OCI-LY3 (cell line): Measurements from ENCODE around the gene WFDC9.
"Not testable (repeated sequence)": the region's sequence is repeated elsewhere in the genome, so short reads cannot be mapped to it uniquely, and the experiment has no call there.

Experiments
- H2AFZ ChIP-seq: fragments of 200-600, 300-600 bp; shearing (Covaris generic); 2 replicates; pipeline ENCODE4 v1.6.0; 2014; ENCODE audit warnings: antibody characterized with exemption, low read depth, low read length
- H3K27ac ChIP-seq: fragments of 200-600, 300-600 bp; sonication (generic); 2 replicates; pipeline ENCODE4 v1.5.1; 2014; ENCODE audit warnings: mild to moderate bottlenecking, low read length, moderate library complexity, mixed read lengths
- H3K27me3 ChIP-seq: fragments of 200-600, 300-600 bp; sonication (generic); 2 replicates; pipeline ENCODE4 v1.6.1; 2014; ENCODE audit warnings: low read depth, low read length, mixed read lengths
- H3K36me3 ChIP-seq: fragments of 200-600, 300-600 bp; sonication (generic); replicated peaks from 2 replicates; pipeline ENCODE3; 2014; ENCODE audit warnings: low read depth, low read length, mixed read lengths
- H3K4me1 ChIP-seq: fragments of 300-600, 200-600 bp; sonication (generic); 2 replicates; pipeline ENCODE4 v1.6.1; 2014; ENCODE audit warnings: low read length, mixed read lengths
- H3K4me2 ChIP-seq: fragments of 200-600, 300-600 bp; sonication (generic); 2 replicates; pipeline ENCODE4 v1.6.1; 2014; ENCODE audit warnings: low read length, mixed read lengths
- H3K4me3 ChIP-seq: fragments of 300-600, 200-600 bp; sonication (generic); 2 replicates; pipeline ENCODE4 v1.5.1; 2014; ENCODE audit warnings: antibody characterized with exemption, mild to moderate bottlenecking, low read length, moderate library complexity
- H3K79me2 ChIP-seq: fragments of 300-600, 200-600 bp; shearing (Covaris generic); 2 replicates; pipeline ENCODE4 v1.6.1; 2014; ENCODE audit warnings: mild to moderate bottlenecking, low read length, mixed read lengths
- H3K9ac ChIP-seq: fragments of 300-600, 200-600 bp; shearing (Covaris generic); 2 replicates; pipeline ENCODE4 v1.6.0; 2014; ENCODE audit warnings: mild to moderate bottlenecking, low read length, moderate library complexity
- H3K9me3 ChIP-seq: fragments of 200-600, 300-600 bp; shearing (Covaris generic); 2 replicates; pipeline ENCODE4 v1.6.1; 2014; ENCODE audit warnings: low read length, mixed read lengths; ENCODE audit not compliant: insufficient read depth
- H4K20me1 ChIP-seq: fragments of 200-600, 300-600 bp; sonication (generic); 2 replicates; pipeline ENCODE4 v1.6.1; 2016; ENCODE audit warnings: low read length, mixed read lengths; ENCODE audit not compliant: insufficient read depth
- CTCF ChIP-seq: fragments of 200-600, 300-600 bp; sonication (generic); IDR thresholded peaks from 2 replicates; pipeline ENCODE4 v1.5.1; 2014; ENCODE audit warnings: antibody characterized with exemption, low read length, low read depth
- EZH2phosphoT487 ChIP-seq: fragments of 200-600 bp; shearing (Covaris generic); IDR thresholded peaks from 2 replicates; pipeline ENCODE4 v1.6.1; 2018; ENCODE audit warnings: antibody characterized with exemption, mixed run types, low read depth

Gene WFDC9

GRCh38 chr20:45649312-45649863 is 18.3 kb upstream of the WFDC9 start:
- no peaks in the 10 kb centered on the region for H4K20me1 ChIP-seq
- TF ChIP-seq CTCF: no peak
- no peak for TF ChIP-seq EZH2phosphoT487
- H3K36me3 ChIP-seq: no peaks in the 10 kb centered on the region
- H3K4me1 ChIP-seq: no peaks in the 10 kb centered on the region
- H2AFZ ChIP-seq: no peak overlapping the region
- H3K4me2 ChIP-seq: no peak overlapping the region
- H3K79me2 ChIP-seq: no peaks in the 10 kb centered on the region
- 0 out of 2 replicates have a peak, but pooled peaks cover 3% of the 10 kb centered on the region for H3K27me3 ChIP-seq
- no peak overlapping the region for H3K27ac ChIP-seq
- H3K4me3 ChIP-seq: no peak overlapping the region
- no peak overlapping the region for H3K9ac ChIP-seq
- H3K9me3 ChIP-seq: no peaks in the 10 kb centered on the region

GRCh38 chr20:45647441-45648050 is 16.5 kb upstream of the WFDC9 start:
- Histone ChIP-seq H3K9ac (no peak overlapping the region), H3K4me2 (no peak overlapping the region), H4K20me1 (no peaks in the 10 kb centered on the region), H3K9me3 (no peaks in the 10 kb centered on the region), H2AFZ (no peak overlapping the region), H3K4me1 (no peaks in the 10 kb centered on the region), H3K27ac (no peak overlapping the region), H3K4me3 (no peak overlapping the region), H3K36me3 (no peaks in the 10 kb centered on the region), H3K79me2 (no peaks in the 10 kb centered on the region), H3K27me3 (peaks cover 14% of the 10 kb centered on the region; the same call in 1 of the 2 replicates)
- TF ChIP-seq EZH2phosphoT487: no peak
- no peak for TF ChIP-seq CTCF

- no peaks in the 10 kb centered on the region for H3K9me3 ChIP-seq
- no peaks in the 10 kb centered on the region for H3K36me3 ChIP-seq
- no peak overlapping the region for H3K4me2 ChIP-seq
- H4K20me1 ChIP-seq: no peaks in the 10 kb centered on the region
- no peak overlapping the region for H3K9ac ChIP-seq
- H3K27ac ChIP-seq: no peak overlapping the region
- H3K4me3 ChIP-seq: no peak overlapping the region
- H2AFZ ChIP-seq: no peak overlapping the region
- H3K4me1 ChIP-seq: no peaks in the 10 kb centered on the region
- no peak for TF ChIP-seq EZH2phosphoT487
- TF ChIP-seq CTCF: no peak
- H3K79me2 ChIP-seq: no peaks in the 10 kb centered on the region
- peaks cover 18% of the 10 kb centered on the region; the same call in 1 of the 2 replicates for H3K27me3 ChIP-seq
Measured at GRCh38 chr20:45646875-45647274, 15.8 kb upstream of the WFDC9 start.

- not testable (repeated sequence) for H3K79me2 ChIP-seq, H3K9ac ChIP-seq, H3K36me3 ChIP-seq, H2AFZ ChIP-seq, H3K4me1 ChIP-seq, H3K27ac ChIP-seq, H4K20me1 ChIP-seq, H3K9me3 ChIP-seq, H3K4me3 ChIP-seq, H3K4me2 ChIP-seq
- H3K27me3 ChIP-seq: peaks cover 18% of the 10 kb centered on the region; the same call in 1 of the 2 replicates
Measured at GRCh38 chr20:45645869-45646268, 14.8 kb upstream of the WFDC9 start.

GRCh38 chr20:45641076-45641475 is 10.0 kb upstream of the WFDC9 start:
- not testable (repeated sequence) for H3K9ac ChIP-seq, H3K36me3 ChIP-seq, H2AFZ ChIP-seq, H3K4me1 ChIP-seq, H3K4me2 ChIP-seq, H3K27ac ChIP-seq, H3K9me3 ChIP-seq, H3K79me2 ChIP-seq, H4K20me1 ChIP-seq, H3K4me3 ChIP-seq
- peaks cover 29% of the 10 kb centered on the region; the same call in 1 of the 2 replicates for H3K27me3 ChIP-seq
